Measurements from ENCODE around the gene ZBTB16.

Gene ZBTB16

DNA sequence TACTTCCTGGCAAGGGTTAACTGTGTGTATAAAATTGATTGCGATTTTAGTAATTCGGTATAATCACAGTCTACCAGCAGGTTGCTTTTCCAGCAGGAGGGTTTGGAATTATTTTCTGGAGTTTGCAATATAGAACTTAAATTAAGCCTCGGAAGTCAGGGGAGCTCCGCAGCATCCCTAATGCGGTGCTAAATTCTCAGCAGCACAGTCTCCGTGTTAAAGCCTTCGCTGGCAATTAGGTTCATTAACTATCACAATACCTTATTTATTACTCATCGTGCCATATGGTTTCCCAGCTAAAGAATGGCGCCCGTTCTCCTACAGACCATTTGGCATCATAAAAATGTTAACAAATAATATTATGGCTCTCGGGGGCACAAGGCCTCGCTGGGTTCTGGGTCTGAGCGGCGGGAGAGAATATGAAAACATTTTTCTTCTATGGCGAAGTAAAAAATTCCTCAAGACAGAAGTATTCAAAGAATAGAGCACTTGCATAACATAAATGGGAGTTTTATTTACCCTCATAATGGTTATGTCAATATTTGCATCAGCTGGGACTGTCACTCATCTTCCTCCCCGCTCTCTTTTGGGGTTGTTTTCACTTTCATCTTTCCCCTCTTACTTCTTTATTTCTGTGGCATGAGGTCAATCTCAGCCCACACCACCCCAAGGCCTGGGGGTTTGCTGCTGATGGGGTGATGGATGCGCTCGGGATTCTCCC lies 28.1 kb upstream of the ZBTB16 start:
- no peak overlapping the region for H3K4me3 ChIP-seq (ENCODE audit: low read depth in 1 of 2, low read length in 2 of 2)
- H3K27me3 ChIP-seq (ENCODE audit: control insufficient read depth in 1 of 2, insufficient read depth in 2 of 2, low read length in 2 of 2), result no peaks in the 10 kb centered on the region
- peaks cover 19% of the 10 kb centered on the region for H3K4me1 ChIP-seq (ENCODE audit: insufficient read depth, low read length)
- no peak overlapping the region for H3K27ac ChIP-seq (ENCODE audit: low read depth, low read length)
- H3K9ac ChIP-seq (ENCODE audit: low read length), result no peak overlapping the region
- H3K36me3 ChIP-seq (ENCODE audit: insufficient read depth, low read length), result no peaks in the 10 kb centered on the region
- no peaks in the 10 kb centered on the region for H3K9me3 ChIP-seq (ENCODE audit: low read length)

DNA sequence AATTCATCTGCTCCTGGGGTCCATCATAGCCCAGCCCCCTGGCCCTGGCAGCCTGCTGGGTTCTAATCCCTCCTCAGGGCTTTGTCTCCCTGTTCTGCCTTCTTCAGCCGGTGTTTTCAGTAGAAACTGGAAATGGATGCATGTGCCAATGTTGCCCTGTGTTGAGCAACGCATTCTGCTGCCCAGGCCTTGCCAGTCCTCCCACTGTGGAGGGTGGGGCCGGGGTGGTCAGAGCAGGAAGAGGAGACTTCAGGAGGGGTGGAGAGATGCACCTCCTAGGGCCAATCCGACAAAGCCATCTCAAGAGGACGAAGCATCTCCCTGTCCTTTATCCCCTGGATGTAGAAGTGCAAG lies 27.6 kb upstream of the ZBTB16 start:
- Histone ChIP-seq H3K36me3 (ENCODE audit: insufficient read depth, low read length) (no peaks in the 10 kb centered on the region), H3K27me3 (ENCODE audit: control insufficient read depth in 1 of 2, insufficient read depth in 2 of 2, low read length in 2 of 2) (no peaks in the 10 kb centered on the region), H3K4me3 (ENCODE audit: low read depth in 1 of 2, low read length in 2 of 2) (no peak overlapping the region), H3K9ac (ENCODE audit: low read length) (no peak overlapping the region), H3K9me3 (ENCODE audit: low read length) (no peaks in the 10 kb centered on the region), H3K27ac (ENCODE audit: low read depth, low read length) (no peak overlapping the region), H3K4me1 (ENCODE audit: insufficient read depth, low read length) (peaks cover 19% of the 10 kb centered on the region)

DNA sequence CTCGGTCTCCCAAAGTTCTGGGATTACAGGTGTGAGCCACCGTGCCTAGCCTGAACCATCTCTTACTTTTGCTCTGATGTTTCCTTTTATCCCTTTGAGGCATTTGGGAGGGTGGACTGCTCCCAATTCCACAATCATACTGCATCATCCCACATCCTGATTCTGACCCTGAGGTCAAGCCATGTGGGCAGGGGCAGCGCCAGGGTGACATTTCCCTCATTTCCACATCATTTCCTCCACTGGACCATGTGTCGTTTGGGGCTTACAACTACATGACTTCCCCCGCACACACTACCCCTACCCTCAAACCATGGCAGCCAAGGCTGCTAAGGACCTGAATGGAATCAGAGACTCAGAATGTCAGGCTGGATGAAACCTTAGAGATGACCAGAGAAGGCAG lies 26.4 kb upstream of the ZBTB16 start:
- Histone ChIP-seq H3K27me3 (ENCODE audit: control insufficient read depth in 1 of 2, insufficient read depth in 2 of 2, low read length in 2 of 2) (no peaks in the 10 kb centered on the region), H3K9ac (ENCODE audit: low read length) (no peak overlapping the region), H3K36me3 (ENCODE audit: insufficient read depth, low read length) (no peaks in the 10 kb centered on the region), H3K27ac (ENCODE audit: low read depth, low read length) (no peak overlapping the region), H3K4me3 (ENCODE audit: low read depth in 1 of 2, low read length in 2 of 2) (no peak overlapping the region), H3K4me1 (ENCODE audit: insufficient read depth, low read length) (peaks cover 10% of the 10 kb centered on the region), H3K9me3 (ENCODE audit: low read length) (no peaks in the 10 kb centered on the region)

DNA sequence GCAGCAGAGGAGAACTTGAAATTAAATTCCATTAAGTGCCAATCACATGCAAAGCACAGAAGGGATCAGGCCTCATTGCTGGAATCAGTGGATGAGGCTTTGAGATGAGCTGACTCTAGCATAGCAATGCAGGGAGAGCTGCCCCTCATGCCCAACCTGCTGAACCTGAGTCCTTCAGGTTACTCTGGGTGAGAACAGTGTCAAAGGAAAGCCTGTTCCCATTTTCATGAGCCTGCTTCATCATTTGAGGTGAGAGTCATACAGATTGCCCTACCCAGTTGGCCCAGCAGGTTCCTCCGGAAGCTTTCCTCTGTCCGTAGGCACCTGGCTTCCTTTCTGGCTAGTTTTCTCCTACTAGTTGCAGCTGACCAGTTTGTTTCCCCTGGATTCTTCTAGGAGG lies 25.9 kb upstream of the ZBTB16 start:
- Histone ChIP-seq H3K27me3 (ENCODE audit: control insufficient read depth in 1 of 2, insufficient read depth in 2 of 2, low read length in 2 of 2) (no peaks in the 10 kb centered on the region), H3K4me3 (ENCODE audit: low read depth in 1 of 2, low read length in 2 of 2) (no peak overlapping the region), H3K9ac (ENCODE audit: low read length) (no peak overlapping the region), H3K36me3 (ENCODE audit: insufficient read depth, low read length) (no peaks in the 10 kb centered on the region), H3K4me1 (ENCODE audit: insufficient read depth, low read length) (peaks cover 7% of the 10 kb centered on the region), H3K9me3 (ENCODE audit: low read length) (no peaks in the 10 kb centered on the region), H3K27ac (ENCODE audit: low read depth, low read length) (no peak overlapping the region)

DNA sequence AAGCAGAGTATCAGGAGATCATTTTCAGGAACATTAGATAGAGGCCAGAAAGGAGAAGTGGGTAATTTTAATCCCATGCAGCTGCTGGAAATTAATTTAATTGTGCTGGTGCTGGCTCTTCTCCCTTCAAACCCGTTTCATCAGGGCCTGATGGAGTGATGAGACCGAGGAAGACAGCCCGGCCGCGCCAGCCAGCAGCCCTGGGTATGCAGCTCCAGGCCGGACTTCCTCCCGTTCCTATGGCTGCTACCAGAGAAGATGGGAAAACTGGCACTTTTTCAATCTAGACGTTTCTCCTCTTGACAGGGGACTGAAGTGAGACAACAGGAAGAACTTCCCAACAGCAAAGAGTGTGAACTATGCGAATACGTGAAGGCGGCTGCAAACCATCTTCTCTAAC lies 24.6 kb upstream of the ZBTB16 start:
- H3K4me3 ChIP-seq (ENCODE audit: low read depth in 1 of 2, low read length in 2 of 2), result no peak overlapping the region
- no peaks in the 10 kb centered on the region for H3K27me3 ChIP-seq (ENCODE audit: control insufficient read depth in 1 of 2, insufficient read depth in 2 of 2, low read length in 2 of 2)
- no peak overlapping the region for H3K9ac ChIP-seq (ENCODE audit: low read length)
- no peaks in the 10 kb centered on the region for H3K9me3 ChIP-seq (ENCODE audit: low read length)
- H3K27ac ChIP-seq (ENCODE audit: low read depth, low read length), result no peak overlapping the region
- H3K36me3 ChIP-seq (ENCODE audit: insufficient read depth, low read length), result no peaks in the 10 kb centered on the region
- H3K4me1 ChIP-seq (ENCODE audit: insufficient read depth, low read length), result peaks cover 7% of the 10 kb centered on the region

DNA sequence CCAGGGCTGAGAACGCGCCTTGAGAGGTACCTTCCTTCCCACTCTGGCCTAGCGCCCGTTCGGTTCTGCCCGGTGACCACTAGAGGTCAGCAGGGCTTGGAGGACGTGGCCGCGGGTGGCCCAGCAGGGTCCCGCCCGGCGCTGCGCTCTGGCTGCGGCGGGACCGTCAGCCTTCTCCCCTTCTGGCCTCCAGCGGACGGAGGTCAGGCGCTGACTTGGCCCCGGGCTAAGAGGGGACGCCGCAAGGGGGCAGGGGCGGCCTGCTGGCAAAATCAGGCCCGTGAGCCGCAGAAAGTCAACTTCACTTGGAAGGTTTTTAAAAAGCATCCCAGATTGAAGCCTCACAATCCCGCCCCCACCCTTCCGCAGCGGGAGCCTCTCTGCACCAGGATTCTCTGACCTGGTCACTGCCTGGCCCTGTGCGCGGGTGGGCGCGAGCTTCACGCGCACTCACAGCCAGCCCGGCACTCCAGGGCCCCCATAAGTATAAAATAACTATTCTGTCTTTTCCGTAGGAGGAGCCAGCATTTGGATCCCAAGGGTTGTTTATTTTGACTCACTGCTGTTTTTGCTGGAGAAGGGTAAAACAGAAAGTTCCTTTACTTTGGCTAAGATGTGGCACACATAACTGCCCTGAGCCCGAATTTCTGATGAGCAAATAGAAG lies 23.2 kb upstream of the ZBTB16 start:
- H3K27me3 ChIP-seq (ENCODE audit: control insufficient read depth in 1 of 2, insufficient read depth in 2 of 2, low read length in 2 of 2), result no peaks in the 10 kb centered on the region
- peak overlapping the region; percentile 55 to 56 for H3K4me3 ChIP-seq (ENCODE audit: low read depth in 1 of 2, low read length in 2 of 2)
- peaks cover 14% of the 10 kb centered on the region for H3K4me1 ChIP-seq (ENCODE audit: insufficient read depth, low read length)
- H3K36me3 ChIP-seq (ENCODE audit: insufficient read depth, low read length), result no peaks in the 10 kb centered on the region
- H3K9ac ChIP-seq (ENCODE audit: low read length), result peak overlapping the region; percentile 63
- H3K9me3 ChIP-seq (ENCODE audit: low read length), result no peaks in the 10 kb centered on the region
- no peak overlapping the region for H3K27ac ChIP-seq (ENCODE audit: low read depth, low read length)

DNA sequence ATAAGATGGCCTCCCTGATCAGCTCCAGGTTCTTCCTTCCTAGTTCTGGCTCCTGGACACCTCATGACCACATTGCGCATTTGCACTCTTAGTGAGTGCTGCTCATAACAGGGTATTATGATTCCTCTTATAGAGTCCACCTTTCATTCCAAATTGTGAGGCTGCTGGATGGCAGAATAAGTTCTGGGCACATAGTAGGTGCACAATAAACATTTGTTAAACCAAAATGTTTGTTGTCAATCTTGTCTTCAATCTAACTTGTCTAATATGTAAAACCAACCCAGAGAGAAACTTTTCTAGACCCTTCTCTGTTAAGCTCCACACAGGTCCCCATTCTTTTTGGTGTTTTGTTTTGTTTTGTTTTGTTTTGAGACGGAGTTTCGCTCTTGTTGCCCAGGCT lies 22.6 kb upstream of the ZBTB16 start:
- H3K9me3 ChIP-seq (ENCODE audit: low read length), result no peaks in the 10 kb centered on the region
- H3K27me3 ChIP-seq (ENCODE audit: control insufficient read depth in 1 of 2, insufficient read depth in 2 of 2, low read length in 2 of 2), result no peaks in the 10 kb centered on the region
- H3K36me3 ChIP-seq (ENCODE audit: insufficient read depth, low read length), result no peaks in the 10 kb centered on the region
- H3K4me3 ChIP-seq (ENCODE audit: low read depth in 1 of 2, low read length in 2 of 2), result peak overlapping the region in 1 of 2 donors; percentile 55
- no peak overlapping the region for H3K27ac ChIP-seq (ENCODE audit: low read depth, low read length)
- peaks cover 14% of the 10 kb centered on the region for H3K4me1 ChIP-seq (ENCODE audit: insufficient read depth, low read length)
- peak overlapping the region; percentile 63 for H3K9ac ChIP-seq (ENCODE audit: low read length)

DNA sequence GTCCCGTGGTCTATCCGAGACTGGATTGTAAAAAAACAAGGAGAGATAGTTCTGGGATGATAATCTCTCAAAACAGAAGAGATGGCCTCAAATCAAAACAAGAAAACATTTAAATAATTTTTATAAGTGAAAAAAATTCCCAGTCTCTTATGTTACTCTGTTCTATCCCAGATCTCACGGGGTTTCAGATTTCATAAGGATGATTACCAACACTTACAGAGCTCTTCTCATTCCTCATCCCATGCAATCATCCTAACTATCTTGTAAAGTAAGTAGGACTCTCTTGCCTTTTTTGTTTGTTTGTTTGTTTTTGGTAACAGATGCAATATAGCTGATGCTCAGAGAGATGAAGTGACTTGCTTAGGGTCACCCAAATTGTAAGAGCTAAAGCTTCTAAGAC lies 20.0 kb upstream of the ZBTB16 start:
- Histone ChIP-seq H3K36me3 (ENCODE audit: insufficient read depth, low read length) (no peaks in the 10 kb centered on the region), H3K4me1 (ENCODE audit: insufficient read depth, low read length) (peaks cover 14% of the 10 kb centered on the region), H3K27ac (ENCODE audit: low read depth, low read length) (no peak overlapping the region), H3K27me3 (ENCODE audit: control insufficient read depth in 1 of 2, insufficient read depth in 2 of 2, low read length in 2 of 2) (no peaks in the 10 kb centered on the region), H3K9me3 (ENCODE audit: low read length) (no peaks in the 10 kb centered on the region), H3K9ac (ENCODE audit: low read length) (no peak overlapping the region), H3K4me3 (ENCODE audit: low read depth in 1 of 2, low read length in 2 of 2) (no peak overlapping the region)

DNA sequence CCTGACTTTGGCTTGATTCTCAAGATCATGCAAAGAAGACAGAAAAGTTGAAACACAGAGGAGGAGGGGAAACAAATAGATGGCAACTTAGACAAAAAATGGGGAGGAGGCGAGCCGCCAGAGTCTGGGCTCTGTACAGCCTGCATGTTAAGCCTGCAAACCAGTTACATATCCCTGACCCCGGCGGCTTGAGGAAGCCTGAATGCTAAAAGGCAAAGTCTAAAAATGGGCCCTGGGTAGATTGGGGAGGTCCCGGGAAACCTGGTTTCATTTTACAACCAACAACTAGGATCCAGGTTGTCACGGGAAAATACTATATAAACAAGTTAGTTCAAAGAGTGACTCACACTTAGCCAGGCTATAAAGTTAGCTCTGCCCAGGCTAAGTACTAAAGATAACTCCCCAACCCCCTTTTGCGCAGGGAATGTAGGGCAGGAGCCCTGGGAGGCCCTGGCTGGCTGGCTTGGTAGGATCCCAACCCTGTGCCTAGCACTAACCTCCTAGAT lies 18.8 kb upstream of the ZBTB16 start:
- Histone ChIP-seq H3K4me3 (ENCODE audit: low read depth in 1 of 2, low read length in 2 of 2) (no peak overlapping the region), H3K27ac (ENCODE audit: low read depth, low read length) (peak overlapping the region; percentile 29), H3K9ac (ENCODE audit: low read length) (no peak overlapping the region)

DNA sequence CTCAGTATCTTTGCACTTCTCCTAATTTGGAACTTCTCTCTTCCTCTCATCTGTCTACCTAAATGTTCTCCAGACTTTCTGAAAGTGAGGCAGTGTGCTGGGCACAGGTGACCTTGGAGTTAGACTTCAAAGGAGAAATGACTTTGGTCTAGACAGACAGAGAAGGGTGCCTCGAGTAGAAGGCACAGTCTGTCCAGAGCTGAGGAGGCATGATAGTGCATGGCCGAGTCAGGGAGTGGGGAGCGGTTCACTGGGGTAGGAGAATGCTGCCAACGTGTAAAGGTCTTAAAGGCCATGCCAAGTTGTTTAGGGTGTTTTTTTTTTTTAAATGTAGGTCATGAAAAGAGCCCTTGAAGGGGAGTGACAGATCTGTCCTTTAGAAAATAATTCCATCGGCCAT lies 17.3 kb upstream of the ZBTB16 start:
- Histone ChIP-seq H3K4me3 (ENCODE audit: low read depth in 1 of 2, low read length in 2 of 2) (no peak overlapping the region), H3K27me3 (ENCODE audit: control insufficient read depth in 1 of 2, insufficient read depth in 2 of 2, low read length in 2 of 2) (no peaks in the 10 kb centered on the region), H3K9ac (ENCODE audit: low read length) (no peak overlapping the region), H3K27ac (ENCODE audit: low read depth, low read length) (no peak overlapping the region), H3K36me3 (ENCODE audit: insufficient read depth, low read length) (no peaks in the 10 kb centered on the region), H3K9me3 (ENCODE audit: low read length) (no peaks in the 10 kb centered on the region), H3K4me1 (ENCODE audit: insufficient read depth, low read length) (peaks cover 7% of the 10 kb centered on the region)

More for the DNA sequence above, 18.8 kb upstream of the ZBTB16 start:
- Histone ChIP-seq H3K36me3 (ENCODE audit: insufficient read depth, low read length) (no peaks in the 10 kb centered on the region), H3K9me3 (ENCODE audit: low read length) (no peaks in the 10 kb centered on the region), H3K27me3 (ENCODE audit: control insufficient read depth in 1 of 2, insufficient read depth in 2 of 2, low read length in 2 of 2) (no peaks in the 10 kb centered on the region), H3K4me1 (ENCODE audit: insufficient read depth, low read length) (peaks cover 14% of the 10 kb centered on the region)

DNA sequence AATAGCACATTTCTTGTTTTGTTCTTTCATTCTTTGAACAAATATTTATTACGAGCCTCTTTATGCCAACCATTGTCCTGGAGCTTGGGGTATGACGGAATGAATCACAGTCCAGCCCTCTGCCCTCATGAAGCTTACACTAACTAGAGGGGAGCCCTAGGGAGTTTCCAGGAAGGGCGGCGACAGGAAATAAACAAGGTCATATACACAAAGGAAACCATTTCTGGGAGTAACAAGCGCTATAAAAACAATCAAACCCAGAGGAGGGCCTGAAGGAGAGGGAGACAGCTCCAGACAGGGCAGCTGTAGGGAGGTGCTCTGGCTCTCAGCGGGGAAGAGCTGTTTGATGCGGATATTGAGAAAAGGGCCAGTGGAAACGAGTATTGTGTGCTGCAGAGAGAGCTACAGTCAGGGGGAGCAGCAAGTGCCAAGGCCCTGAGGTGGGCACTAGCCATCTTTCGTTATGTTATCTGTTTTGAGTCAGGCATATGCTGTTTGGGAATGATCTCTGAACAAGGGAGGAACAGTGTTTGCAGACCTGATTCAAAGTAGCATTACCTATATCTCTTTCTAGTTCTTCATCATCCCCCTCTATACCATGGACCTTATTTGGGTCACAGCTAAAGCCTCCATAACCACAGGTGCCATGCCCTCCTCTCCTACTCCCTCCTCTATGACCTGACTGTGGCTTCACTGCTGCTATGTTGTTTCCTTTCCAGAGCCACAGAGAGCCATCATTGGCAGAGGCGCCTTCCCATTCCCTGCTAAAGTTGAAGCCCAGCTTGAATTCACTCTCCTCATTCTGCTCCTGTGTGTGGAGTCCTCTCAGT lies 15.3 kb upstream of the ZBTB16 start:
- Histone ChIP-seq H3K9me3 (ENCODE audit: low read length) (no peaks in the 10 kb centered on the region), H3K4me1 (ENCODE audit: insufficient read depth, low read length) (peaks cover 7% of the 10 kb centered on the region), H3K27ac (ENCODE audit: low read depth, low read length) (no peak overlapping the region)

More for the DNA sequence above, 15.3 kb upstream of the ZBTB16 start:
- Histone ChIP-seq H3K9ac (ENCODE audit: low read length) (no peak overlapping the region), H3K4me3 (ENCODE audit: low read depth in 1 of 2, low read length in 2 of 2) (no peak overlapping the region), H3K36me3 (ENCODE audit: insufficient read depth, low read length) (no peaks in the 10 kb centered on the region), H3K27me3 (ENCODE audit: control insufficient read depth in 1 of 2, insufficient read depth in 2 of 2, low read length in 2 of 2) (no peaks in the 10 kb centered on the region)
